Small intestine (tissue), 7 donors: ENCODE measurements around the gene CHRNA9. TPM values are rescaled to one million over a fixed set of nuclear protein-coding genes. Genes with fewer than 3 reads are reported as not detected.

Experiments used
- DNase-seq, 2 donors: peaks; one replicate each; pipeline versions ENCODE4 v3.0.0 to v3.0.0-alpha.2; 2013
- FAIRE-seq: peaks from 2 replicates; lab custom pipeline; 2012; peaks lifted over from hg19 to GRCh38; lab: Jason Lieb, UNC
- H3K27ac ChIP-seq, 3 donors: one replicate each; pipeline ENCODE4 v1.5.1; 2013; ENCODE audit warnings: low read length in 2 of 3, mild to moderate bottlenecking in 2 of 3, control low read depth in 1 of 3, inconsistent platforms in 1 of 3, low read depth in 1 of 3, moderate library complexity in 1 of 3
- H3K27me3 ChIP-seq, 3 donors: one replicate each; pipeline ENCODE4 v1.6.1; 2013; ENCODE audit warnings: low read length in 3 of 3, inconsistent platforms in 1 of 3; ENCODE audit not compliant: control insufficient read depth in 3 of 3, insufficient read depth in 3 of 3
- H3K36me3 ChIP-seq, 3 donors: one replicate each; pipeline ENCODE4 v1.6.1; 2013; ENCODE audit warnings: low read length in 3 of 3, inconsistent platforms in 1 of 3, low read depth in 1 of 3, mild to moderate bottlenecking in 1 of 3, moderate library complexity in 1 of 3; ENCODE audit not compliant: control insufficient read depth in 3 of 3, insufficient read depth in 2 of 3
- H3K4me1 ChIP-seq, 3 donors: one replicate each; pipeline ENCODE4 v1.6.1; 2013; ENCODE audit warnings: low read length in 2 of 3, inconsistent platforms in 1 of 3, low read depth in 1 of 3, mild to moderate bottlenecking in 1 of 3, moderate library complexity in 1 of 3; ENCODE audit not compliant: control insufficient read depth in 3 of 3, insufficient read depth in 2 of 3
- H3K4me3 ChIP-seq, 3 donors: one replicate each; pipeline ENCODE4 v1.5.1; 2013; ENCODE audit warnings: low read length in 3 of 3, control low read depth in 1 of 3, inconsistent platforms in 1 of 3, low read depth in 1 of 3, mild to moderate bottlenecking in 1 of 3, moderate library complexity in 1 of 3
- H3K9me3 ChIP-seq, 2 donors: one replicate each; pipeline ENCODE4 v1.6.1; 2013; ENCODE audit warnings: low read depth in 1 of 2, low read length in 1 of 2; ENCODE audit not compliant: control insufficient read depth in 2 of 2, insufficient read depth in 1 of 2
- WGBS, 3 donors: extraction: QIAGEN DNeasy Blood & Tissue Kit; methylation state at CpG; one replicate each; pipeline ENCODE4 v1.1.7; 2013; 5-methylcytosine and 5-hydroxymethylcytosine counted together
- polyA plus RNA-seq, 4 donors: library from polyadenylated mRNA; stranded (reverse) in 3 of 4; unstranded in 1 of 4; fragments of 200-250 nt in 3 of 4; fragments of 120-200 nt in 1 of 4; gene quantifications; one replicate each; pipeline versions ENCODE4 v1.2.1 to v1.2.3, GENCODE V29; 2013
- donor health status: healthy with polysubstance abuse.
- donor health status: control.
- donor health status: control.
- donor health status: Bipolar disorder and iron deficiency.
- donor health status: healthy.

Gene CHRNA9
- polyA plus RNA-seq, 4 donors = 0.01 TPM; not detected in 2

GRCh38 chr4:40316333-40316781, 18.8 kb upstream of the CHRNA9 start:
- Histone ChIP-seq H3K4me1 (peaks cover 0 to 48% (median 4%) of the 10 kb centered on the region in 3 donors), H3K27me3 (no peaks in the 10 kb centered on the region), H3K9me3 (no peaks in the 10 kb centered on the region), H3K4me3 (no peak overlapping the region), H3K27ac (peak overlapping the region in 2 of 3 donors; percentile 68 to 83), H3K36me3 (no peaks in the 10 kb centered on the region)
- no peak for FAIRE-seq
- peak; percentile 22 to 88 for DNase-seq
- 17 to 20% (median 19%) methylated on average over 3 of the region's 3 CpGs for WGBS, 3 donors

- FAIRE-seq (no peak), DNase-seq (peak; percentile 87 to 94)
- Histone ChIP-seq H3K9me3 (no peaks in the 10 kb centered on the region), H3K4me3 (peak overlapping the region in 1 of 3 donors; percentile 3), H3K27ac (peak overlapping the region; percentile 37 to 83 (median 68)), H3K4me1 (peaks cover 0 to 46% (median 4%) of the 10 kb centered on the region in 3 donors), H3K36me3 (no peaks in the 10 kb centered on the region), H3K27me3 (no peaks in the 10 kb centered on the region)
- WGBS, 3 donors = 6 to 7% (median 6%) methylated on average over 19 of the region's 19 CpGs
Observed at GRCh38 chr4:40316782-40317635, 18.1 kb upstream of the CHRNA9 start.

GRCh38 chr4:40317916-40318658, 17.0 kb upstream of the CHRNA9 start:
- DNase-seq (no peak), FAIRE-seq (no peak)
- Histone ChIP-seq H3K36me3 (no peaks in the 10 kb centered on the region), H3K27ac (no peak overlapping the region), H3K4me3 (no peak overlapping the region), H3K4me1 (peaks cover 0 to 44% (median 4%) of the 10 kb centered on the region in 3 donors), H3K9me3 (no peaks in the 10 kb centered on the region), H3K27me3 (no peaks in the 10 kb centered on the region)
- WGBS, 3 donors = 75 to 91% (median 84%) methylated on average over 10 of the region's 10 CpGs

- Histone ChIP-seq H3K27ac (peak overlapping the region in 1 of 3 donors; percentile 3), H3K36me3 (no peaks in the 10 kb centered on the region), H3K9me3 (no peaks in the 10 kb centered on the region), H3K4me3 (no peak overlapping the region), H3K4me1 (peaks cover 0 to 26% (median 0%) of the 10 kb centered on the region in 3 donors), H3K27me3 (no peaks in the 10 kb centered on the region)
- WGBS, 3 donors = 62 to 82% (median 78%) methylated on average over 7 of the region's 7 CpGs
- no peak for FAIRE-seq
- DNase-seq = no peak
Observed at GRCh38 chr4:40321574-40322275, 13.4 kb upstream of the CHRNA9 start.

- no peaks in the 10 kb centered on the region for H3K9me3 ChIP-seq
- WGBS, 3 donors = 11 to 44% (median 33%) methylated on average over 4 of the region's 4 CpGs
- H3K4me1 ChIP-seq = peaks cover 0 to 18% (median 0%) of the 10 kb centered on the region in 3 donors
- H3K27ac ChIP-seq = peak overlapping the region in 1 of 3 donors; percentile 64
- FAIRE-seq (no peak), DNase-seq (peak; percentile 73 to 88)
- no peaks in the 10 kb centered on the region for H3K36me3 ChIP-seq
- H3K4me3 ChIP-seq = no peak overlapping the region
- no peaks in the 10 kb centered on the region for H3K27me3 ChIP-seq
Observed at GRCh38 chr4:40322811-40323210, 12.3 kb upstream of the CHRNA9 start.

- 68 to 80% (median 69%) methylated on average over 2 of the region's 2 CpGs for WGBS, 3 donors
- no peaks in the 10 kb centered on the region for H3K9me3 ChIP-seq
- FAIRE-seq = no peak
Observed at GRCh38 chr4:40323866-40324265, 11.3 kb upstream of the CHRNA9 start.

GRCh38 chr4:40325406-40326019, 9.6 kb upstream of the CHRNA9 start:
- Histone ChIP-seq H3K9me3 (no peaks in the 10 kb centered on the region), H3K27me3 (no peaks in the 10 kb centered on the region), H3K27ac (no peak overlapping the region), H3K36me3 (no peaks in the 10 kb centered on the region), H3K4me1 (peaks cover 0 to 15% (median 0%) of the 10 kb centered on the region in 3 donors), H3K4me3 (no peak overlapping the region)
- no peak for FAIRE-seq
- peak; percentile 62 to 75 for DNase-seq
- 3 to 10% (median 3%) methylated on average over 2 of the region's 2 CpGs for WGBS, 3 donors

More at GRCh38 chr4:40323866-40324265, 11.3 kb upstream of the CHRNA9 start:
- DNase-seq = no peak
- H3K27me3 ChIP-seq = no peaks in the 10 kb centered on the region
- H3K36me3 ChIP-seq = no peaks in the 10 kb centered on the region
- no peak overlapping the region for H3K4me3 ChIP-seq
- H3K4me1 ChIP-seq = peaks cover 0 to 18% (median 0%) of the 10 kb centered on the region in 3 donors
- no peak overlapping the region for H3K27ac ChIP-seq
